Smooth muscle cell of the brain vasculature (primary cell): Measurements from ENCODE around the gene CD70.
"Not testable (repeated sequence)": the region's sequence is repeated elsewhere in the genome, so short reads cannot be mapped to it uniquely, and the experiment has no call there.

Source experiments
- DNase-seq: peaks from one replicate; pipeline ENCODE4 v3.0.0-alpha.2; 2012; ENCODE audit warnings: low read depth, low spot score

The CD70 gene, protein sequence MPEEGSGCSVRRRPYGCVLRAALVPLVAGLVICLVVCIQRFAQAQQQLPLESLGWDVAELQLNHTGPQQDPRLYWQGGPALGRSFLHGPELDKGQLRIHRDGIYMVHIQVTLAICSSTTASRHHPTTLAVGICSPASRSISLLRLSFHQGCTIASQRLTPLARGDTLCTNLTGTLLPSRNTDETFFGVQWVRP

DNA sequence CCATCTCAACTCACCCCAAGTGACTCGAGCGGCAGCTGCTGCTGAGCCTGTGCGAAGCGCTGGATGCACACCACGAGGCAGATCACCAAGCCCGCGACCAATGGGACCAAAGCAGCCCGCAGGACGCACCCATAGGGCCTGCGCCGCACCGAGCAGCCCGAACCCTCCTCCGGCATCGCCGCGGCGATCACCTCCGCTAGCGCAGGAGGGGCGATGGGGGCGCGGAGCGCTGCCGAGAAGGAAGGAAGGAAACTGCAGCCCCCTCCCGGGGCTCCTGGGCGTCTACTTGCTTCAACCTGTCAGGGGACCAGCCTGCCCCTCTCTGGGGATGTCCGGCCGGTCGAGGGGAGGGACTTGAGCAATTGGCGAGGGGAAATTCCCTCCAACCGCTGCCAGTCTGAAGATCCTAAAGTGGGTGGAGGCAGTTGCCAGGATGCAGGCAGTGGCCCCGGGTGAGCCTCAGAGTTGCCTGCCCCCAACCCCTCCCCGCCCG, at the start of gene CD70:
CD70 (minus strand) TSS at position 324 of the 493 bp plus-strand sequence; CDS start at position 176, 148 bp downstream.
- no peak for DNase-seq

DNA sequence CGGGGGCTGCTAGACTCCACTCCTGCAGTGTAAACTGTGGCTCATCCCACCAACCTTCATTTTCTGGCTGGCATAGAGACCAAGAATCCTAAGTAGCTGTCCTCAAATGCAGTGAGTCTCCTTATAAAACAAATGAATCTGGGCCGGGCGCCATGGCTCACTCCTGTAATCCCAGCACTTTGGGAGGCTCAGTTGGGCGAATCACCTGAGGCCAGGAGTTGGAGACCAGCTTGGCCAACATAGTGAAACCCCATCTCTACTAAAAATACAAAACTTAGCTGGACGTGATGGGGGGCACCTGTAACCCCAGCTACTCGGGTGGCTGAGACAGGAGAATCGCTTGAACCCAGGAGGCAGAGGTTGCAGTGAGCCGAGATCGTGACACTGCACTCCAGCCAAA, 49.4 kb upstream of the CD70 start:
- not testable (repeated sequence) for DNase-seq

DNA sequence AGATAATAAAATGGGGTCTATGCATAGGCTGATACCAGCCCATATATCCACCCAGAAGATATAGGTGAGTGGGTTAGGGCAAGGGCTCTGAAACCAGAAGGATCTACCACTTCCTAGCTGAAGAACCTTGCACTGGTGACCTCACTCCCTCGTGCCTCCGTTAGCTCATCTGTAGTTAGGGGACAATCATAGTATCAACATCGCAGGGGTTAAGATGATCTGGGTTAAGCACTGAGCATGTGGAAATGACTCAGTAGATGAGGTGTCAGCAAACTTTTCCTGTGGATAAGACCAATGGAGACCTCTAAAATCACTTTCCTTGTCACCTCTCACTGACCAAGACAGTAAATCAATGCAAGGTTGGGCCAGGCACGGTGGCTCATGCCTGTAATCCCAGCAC, 48.5 kb upstream of the CD70 start:
- no peak for DNase-seq

DNA sequence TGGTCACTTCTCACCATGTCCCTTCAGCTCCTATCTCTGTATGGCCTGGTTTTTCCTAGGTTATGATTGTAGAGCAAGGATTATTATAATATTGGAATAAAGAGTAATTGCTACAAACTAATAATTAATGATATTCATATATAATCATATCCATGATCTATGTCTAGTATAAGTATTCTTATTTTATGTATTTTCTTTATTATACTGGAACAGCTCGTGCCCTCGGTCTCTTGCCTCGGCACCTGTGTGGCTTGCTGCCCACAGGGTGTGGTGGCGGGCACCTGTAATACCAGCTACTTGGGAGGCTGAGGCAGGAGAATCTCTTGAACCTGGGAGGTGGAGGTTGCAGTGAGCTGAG, 42.5 kb upstream of the CD70 start:
- DNase-seq, result not testable (repeated sequence)

DNA sequence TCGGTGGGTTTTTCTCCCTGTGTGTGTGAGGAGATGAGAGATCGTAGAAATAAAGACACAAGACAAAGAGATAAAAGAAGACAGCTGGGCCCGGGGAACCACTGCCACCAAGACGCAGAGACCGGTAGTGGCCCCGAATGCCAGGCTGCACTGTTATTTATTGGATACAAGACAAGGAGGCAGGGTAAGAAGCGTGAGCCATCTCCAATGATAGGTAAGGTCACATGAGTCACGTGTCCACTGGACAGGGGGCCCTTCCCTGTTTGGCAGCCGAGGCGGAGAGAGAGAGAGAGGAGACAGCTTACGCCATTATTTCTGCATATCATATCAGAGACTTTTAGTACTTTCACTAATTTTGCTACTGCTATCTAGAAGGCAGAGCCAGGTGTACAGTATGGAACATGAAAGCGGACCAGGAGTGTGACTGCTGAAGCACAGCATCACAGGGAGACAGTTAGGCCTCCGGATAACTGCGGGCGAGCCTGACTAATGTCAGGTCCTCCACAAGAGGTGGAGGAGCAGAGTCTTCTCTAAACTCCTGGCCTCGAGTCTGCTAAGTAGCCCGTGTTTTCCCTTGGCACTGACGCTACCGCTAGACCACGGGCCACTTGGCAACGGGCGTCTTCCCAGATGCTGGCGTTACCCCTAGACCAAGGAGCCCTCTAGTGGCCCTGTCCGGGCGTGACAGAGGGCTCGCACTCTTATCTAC, 42.0 kb upstream of the CD70 start:
- not testable (repeated sequence) for DNase-seq

DNA sequence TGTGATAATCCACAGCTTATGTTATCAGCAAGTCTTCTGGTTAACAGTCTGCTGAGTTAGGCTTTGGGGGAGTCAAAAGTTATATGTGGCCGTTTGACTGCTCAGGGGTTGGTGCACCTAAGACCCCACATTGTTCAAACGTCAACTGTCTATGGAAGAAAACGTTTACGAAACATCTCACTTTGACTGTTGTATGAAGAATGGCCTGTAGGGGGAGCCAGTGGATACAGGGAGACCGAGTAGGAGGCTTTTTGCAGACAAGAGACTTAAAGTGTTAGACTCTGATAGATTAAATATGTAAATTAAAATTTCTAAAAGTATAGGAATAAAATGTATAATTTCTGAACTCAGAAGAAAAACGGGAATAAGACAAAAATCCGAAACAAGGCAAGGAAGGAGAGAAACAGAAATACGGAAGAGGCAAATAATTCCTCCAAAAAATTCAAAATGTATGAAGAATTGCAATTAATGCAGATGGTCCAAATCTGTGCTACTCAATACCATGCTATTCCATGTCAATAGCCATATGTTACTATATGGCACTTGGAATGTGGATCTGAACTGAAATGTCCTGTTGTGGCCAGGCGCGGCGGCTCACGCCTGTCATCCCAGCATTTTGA, 41.2 kb upstream of the CD70 start:
- peak; percentile 51 for DNase-seq

DNA sequence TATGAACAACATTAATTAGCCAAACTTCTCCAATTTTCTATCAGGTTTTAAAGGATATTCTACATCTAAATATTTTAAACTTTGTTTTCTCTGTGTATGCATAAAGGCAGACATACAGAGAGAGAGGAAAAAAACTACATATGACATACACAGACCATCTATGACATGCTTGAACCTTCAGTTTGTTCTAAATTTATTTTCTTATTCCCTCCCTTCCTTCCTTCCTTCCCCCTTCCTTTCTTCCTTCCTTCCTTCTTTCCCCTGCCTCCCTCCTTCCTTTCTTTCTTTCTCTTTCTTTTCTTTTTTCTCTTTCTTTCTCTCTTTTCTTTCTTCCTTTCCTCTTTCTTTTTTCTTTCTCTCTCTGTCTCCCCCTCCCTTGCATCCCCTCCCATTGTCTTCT, 35.8 kb upstream of the CD70 start:
- DNase-seq, result no peak

DNA sequence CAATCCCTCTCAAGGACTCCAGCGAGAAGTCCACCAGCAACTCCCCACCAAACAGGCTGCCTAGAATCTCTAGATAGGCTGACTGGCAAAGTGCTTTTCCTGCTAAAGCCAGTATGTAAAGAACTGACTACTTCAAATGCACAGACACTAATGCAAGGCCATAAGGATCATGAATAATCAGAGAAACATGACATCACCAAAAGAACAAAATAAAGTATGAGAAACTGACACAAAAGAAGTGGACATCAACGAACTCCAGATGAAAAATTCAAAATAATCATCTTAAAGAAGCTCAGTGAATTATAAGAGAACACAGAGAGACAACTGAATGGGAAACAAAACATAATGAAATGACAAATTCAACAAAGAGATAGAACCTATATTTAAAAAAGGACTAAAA, 26.4 kb upstream of the CD70 start:
- no peak for DNase-seq

DNA sequence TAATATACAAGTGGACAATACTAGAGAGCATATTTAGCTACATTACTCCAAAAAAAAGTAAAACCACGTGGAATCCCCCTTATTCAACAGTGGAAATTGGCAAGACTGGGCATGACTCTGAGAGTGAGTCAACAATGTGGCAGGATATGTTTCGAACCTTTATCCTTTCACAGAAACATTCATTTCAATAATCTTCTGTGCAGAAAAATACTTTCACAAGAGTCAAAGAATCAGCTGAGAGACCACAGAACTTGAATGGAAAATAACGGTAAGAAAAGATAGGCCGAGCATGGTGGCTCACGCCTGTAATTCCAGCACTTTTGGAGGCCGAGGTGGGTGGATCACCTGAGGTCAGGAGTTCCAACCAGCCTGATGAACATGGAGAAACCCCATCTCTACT, 25.1 kb upstream of the CD70 start:
- no peak for DNase-seq

DNA sequence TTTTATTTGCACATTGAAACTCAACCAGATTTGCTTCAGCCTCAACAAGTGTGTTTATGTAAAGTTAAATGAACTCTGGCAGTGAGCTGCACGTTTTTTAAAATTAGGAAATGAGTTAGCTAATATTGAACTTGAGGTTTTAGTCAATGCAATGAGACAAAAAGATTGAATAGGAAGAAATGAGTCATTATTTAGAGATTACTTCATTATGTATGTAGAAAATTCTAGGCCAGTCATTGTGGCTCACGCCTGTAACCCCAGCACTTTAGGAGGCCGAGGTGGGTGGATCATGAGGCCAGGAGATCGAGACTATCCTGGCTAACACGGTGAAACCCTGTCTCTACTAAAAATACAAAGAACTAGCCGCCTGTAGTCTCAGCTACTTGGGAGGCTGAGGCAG, 22.8 kb upstream of the CD70 start:
- no peak for DNase-seq

DNA sequence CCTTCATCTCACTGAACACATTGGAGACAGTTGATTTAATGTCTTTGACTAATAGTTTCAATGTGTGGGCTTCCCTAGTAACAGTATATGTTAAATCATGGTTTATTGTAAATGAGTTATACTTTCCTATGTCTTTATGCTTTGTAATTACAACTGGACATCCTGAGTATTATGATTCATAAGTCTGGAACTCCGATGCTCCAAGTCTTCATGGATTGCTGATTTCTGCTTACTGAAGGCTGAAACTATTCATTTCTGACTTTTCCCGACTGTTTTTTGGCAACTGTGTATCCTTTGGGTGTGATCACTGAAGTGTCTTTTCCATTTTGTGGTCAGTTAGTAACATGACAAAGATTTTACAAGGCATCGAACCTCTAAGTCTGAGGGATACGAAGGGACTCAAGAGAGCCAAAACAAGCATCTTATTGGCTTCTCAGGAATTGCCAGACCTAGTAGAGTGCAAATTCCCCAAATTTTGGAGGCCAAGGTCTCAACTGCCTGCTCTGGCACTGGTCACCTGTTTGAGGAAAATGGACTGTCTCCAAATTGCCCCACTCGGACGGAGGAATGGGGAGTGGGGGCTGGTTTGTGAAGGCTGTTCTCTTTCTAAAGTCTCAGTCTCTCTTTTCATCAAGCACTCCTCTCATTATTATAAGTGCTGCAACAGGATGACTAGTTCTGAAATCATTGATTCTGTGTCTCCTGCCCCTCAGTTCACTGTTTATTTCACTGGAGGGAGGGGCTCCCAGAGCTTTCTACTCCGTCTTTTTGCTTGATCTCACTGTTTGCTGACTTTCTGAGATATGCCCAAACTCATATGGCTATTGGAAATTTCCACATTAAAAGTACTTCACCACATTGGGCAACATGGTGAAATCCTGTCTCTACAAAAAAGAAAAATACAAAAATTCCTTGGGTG, 20.2 kb upstream of the CD70 start:
- DNase-seq, result no peak

DNA sequence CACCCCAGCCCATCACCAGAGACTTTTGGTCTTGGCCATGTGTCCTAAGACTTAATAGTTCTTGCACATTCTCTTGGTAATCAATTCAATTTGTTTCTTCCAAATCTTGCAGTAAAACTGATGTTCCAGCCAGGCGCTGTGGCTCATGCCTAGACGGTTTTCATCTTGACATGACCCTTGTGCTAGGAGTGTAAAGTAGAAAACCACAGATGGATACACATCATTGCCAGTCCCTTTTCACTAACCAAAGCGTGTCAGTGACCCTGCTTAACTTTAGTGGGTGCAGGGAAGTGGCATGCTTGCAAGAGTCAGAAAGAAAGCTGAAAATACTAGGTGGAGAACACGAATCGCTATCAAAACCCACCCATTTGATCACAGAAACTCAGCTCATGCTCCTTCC, 18.0 kb upstream of the CD70 start:
- no peak for DNase-seq

DNA sequence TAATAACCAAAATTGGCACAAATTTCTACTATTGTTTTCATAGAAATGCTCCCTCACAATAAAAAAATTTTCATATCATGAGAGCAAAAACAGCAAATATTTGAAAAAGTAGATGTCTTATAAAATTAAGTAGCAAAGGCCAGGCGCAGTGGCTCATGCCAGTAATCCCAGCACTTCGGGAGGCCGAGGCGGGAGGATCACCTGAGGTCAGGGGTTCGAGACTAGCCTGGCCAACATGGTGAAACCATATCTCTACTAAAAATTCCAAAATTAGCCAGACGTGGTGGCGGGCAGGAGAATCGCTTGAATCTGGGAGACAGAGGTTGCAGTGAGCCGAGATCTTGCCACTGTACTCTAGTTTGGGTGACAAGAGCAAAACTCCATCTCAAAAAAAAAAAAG, 17.2 kb upstream of the CD70 start:
- not testable (repeated sequence) for DNase-seq

DNA sequence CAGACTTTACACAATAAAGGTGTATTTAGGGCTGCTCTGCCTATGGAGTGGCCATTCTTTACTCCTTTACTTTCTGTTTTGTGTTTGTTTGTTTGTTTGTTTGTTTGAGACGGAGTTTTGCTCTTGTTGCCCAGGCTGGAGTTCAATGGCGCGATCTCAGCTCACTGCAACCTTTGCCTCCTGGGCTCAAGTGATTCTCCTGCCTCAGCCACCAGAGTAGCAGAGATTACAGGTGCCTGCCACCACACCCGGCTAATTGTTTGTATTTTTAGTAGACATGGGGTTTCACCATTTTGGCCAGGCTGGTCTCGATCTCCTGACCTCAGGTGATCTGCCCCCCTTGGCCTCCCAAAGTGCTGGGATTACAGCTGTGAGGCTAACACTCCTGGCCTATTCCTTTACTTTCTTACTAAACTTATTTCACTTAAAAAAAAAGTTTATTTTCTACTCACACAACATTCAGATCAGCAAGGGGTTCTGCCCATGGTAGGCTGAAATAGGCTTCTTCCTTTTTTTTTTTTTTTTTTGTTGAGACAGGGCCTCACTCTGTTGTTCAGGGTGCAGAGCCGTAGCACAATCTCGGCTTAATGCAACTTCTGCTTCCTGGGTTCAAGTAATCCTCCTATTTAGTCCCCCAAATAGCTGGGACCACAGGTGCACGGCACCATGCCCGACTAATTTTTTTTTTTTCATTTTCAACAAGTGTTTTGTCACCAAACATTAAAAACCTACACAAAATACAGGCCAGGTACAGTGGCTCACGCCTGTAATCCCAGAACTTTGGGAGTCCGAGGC, 15.5 kb upstream of the CD70 start:
- DNase-seq, result not testable (repeated sequence)

DNA sequence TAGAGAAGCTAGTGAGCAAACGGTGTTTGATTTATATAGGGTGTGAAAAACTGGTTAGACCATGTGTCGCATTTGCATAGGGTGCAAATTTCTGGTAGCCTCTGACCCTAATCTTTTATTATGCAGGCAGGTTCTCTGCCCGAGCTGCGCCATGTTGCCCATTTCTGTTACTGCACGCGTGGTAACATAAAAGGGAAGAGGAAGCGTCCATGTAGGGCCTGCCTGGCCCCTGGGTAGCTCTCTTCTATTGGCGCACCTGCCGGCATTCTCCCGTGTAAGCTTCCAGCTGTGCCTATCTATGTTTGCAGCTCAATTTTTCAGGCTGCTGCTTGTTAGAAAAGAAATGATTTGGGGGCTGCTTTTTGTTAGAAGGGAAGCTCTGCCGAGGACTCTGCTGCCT, 14.0 kb upstream of the CD70 start:
- no peak for DNase-seq

DNA sequence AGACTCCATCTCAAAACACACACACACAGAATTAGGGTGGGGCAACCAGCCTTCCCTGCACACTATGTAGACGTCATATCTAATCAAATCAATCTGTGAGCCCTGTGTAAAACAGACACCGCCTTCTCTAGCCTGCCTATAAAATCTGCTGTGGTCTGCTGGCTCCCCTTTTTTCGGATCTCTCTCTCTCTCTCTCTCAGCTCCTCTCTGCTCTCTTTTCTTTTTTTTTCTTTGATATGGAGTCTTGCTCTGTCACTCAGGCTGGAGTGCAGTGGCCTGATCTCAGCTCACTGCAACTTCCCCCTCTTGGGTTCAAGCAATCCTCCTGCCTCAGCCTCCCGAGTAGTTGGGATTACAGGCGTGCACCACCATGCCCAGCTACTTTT, 11.8 kb upstream of the CD70 start:
- no peak for DNase-seq

DNA sequence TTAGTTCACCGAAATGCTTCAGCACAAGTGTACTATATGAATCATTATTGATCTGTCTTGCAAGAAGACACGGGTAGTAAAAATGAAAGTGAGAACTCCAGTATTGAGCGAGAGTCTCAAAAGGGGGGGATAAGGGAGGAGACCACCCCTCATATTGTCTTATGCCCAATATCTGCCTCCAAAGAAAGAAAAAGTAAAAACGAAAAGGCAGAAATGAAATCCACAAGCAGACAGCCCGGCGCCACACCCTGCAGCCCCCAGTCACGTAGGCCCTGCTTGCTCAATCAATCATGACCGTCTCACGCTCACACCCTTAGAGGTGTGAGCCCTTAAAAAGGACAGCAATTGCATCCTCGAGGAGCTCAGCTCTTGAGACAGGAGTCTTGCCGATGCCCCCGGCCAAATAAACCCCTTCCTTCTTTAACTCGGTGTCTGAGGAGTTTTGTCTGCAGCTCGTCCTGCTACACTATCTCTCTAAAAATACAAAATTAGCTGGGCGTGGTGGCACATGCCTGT, 10.6 kb upstream of the CD70 start:
- DNase-seq, result not testable (repeated sequence)

DNA sequence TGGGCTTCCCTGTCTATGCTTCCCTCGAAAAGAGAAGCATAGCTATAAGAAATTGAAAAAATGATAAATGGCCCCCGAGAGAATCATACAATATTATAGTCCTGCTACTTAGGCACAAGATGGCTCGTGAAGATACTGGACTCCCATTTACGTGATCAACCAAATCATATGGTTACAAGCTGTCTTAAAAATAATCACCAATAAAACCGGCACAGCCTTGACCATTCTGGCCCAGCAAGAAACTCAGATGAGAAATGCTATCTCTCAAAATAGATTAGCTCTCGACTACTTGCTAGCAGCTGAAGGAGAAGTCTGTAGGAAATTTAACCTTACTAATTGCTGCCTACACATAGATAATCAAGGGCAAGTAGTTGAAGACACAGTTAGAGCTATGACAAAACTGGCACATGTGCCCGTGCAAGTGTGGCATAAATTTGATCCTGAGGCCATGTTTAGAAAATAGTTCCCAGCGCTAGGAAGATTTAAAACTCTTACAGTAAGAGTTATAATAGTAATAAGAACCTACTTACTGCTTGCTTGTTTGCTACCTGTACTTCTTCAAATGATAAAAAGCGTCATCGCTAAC, 10.1 kb upstream of the CD70 start:
- DNase-seq, result not testable (repeated sequence)

DNA sequence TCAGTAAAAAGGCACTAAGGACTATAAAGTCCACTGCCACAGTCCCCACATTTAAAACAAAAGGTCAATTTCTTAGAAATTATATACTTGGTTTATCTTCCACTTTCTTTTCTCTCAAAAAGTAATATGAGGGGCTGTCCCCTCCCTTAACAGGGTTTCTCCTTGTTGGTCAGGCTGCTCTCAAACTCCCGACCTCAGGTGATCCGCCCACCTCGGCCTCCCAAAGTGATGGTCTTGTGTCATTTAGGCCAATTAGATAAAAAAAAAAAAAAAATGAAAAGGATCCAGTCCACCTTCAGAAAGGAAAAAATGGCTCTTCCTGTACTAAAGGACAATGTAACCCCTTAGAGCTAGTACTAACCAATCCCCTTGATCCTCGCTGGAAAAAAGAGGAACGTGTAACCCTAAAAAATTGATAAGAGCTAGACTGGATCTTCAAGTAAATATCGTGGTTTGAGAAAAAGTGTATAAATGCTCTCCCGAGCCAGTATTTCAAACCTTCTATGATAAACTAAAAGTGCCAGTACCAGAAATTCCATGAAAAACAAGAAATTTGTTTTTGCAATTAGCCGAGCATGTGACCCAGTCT, 9.0 kb upstream of the CD70 start:
- DNase-seq, result no peak

DNA sequence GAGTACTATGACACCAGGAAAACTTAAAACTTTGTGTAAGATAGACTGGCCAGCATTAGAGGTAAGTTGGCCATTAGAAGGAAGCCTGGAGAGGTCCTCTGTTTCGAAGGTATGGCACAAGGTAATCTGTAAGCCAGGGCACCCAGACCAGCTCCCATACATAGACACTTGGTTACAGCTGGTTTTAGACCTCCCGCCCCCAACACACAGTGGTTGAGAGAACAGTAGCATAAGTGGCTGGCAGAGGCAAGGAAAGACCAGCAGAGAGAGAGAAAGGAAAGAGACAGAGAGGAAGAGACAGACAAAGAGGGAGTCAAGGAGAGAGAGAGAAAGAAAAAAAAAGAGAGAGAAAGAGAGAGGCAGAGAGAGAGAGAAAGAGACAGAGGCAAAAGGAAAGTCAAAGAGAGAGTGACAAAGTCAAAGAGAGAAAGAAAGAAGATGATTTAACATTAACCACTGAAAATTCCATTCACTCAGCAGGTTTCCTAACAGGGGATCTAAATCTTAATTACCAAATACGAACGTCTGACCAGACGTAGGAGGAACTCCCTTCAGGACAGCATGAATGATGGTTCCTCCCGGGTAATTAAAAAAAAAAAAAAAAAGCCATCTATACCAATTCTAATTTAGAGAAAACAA, 7.4 kb upstream of the CD70 start:
- DNase-seq, result not testable (repeated sequence)
